K562 (cell line): Measurements from ENCODE around the gene URGCP. TPM values are rescaled to one million over a fixed set of nuclear protein-coding genes. Genes with fewer than 3 reads are reported as not detected.

ENCODE experiments used
- ATAC-seq: fragments of 200-7000 bp; cut with Tn5 transposase; 3 replicates; pipeline ENCODE4 v1.9.1; 2020; ENCODE audit warnings: moderate library complexity
- BruUV-seq: library from RNA; stranded (reverse); fragments of 400-500 nt; replicated peaks from 2 replicates; lab custom pipeline; 2021; lab: Mats Ljungman, UMichigan
- CTCF ChIA-PET: fragments of 300-600 bp; formaldehyde crosslinking; extraction: SDS; loops from one replicate; lab custom pipeline; 2021; ENCODE audit warnings: low intra/inter-chr PET ratio; lab: Yijun Ruan, JAX
- POLR2A ChIA-PET: fragments of 300-600, 350-650 bp; sonication (Branson Sonifier 250); formaldehyde crosslinking; extraction: SDS; loops from one replicate; lab custom pipeline; 2021; ENCODE audit warnings: antibody characterized with exemption, inconsistent platforms; lab: Yijun Ruan, JAX
- DNase-seq, 4 experiments: peaks; one replicate each; pipeline versions ENCODE4 v3.0.0 to v3.0.0-alpha.2; 2011 to 2018; ENCODE audit warnings: low spot score in 3 of 4, mixed read lengths in 3 of 4; ENCODE audit errors: extremely low read depth in 1 of 4
- FAIRE-seq: peaks from 2 replicates; lab custom pipeline; 2011; peaks lifted over from hg19 to GRCh38; lab: Jason Lieb, UNC
- H2AFZ ChIP-seq: 2 replicates; pipeline ENCODE4 v1.6.0; 2011; ENCODE audit warnings: low read depth, low read length, control low read depth, inconsistent platforms
- H3K27ac ChIP-seq: fragments of 200-600 bp; 3 replicates; pipeline ENCODE4 v1.8.0; 2011; ENCODE audit warnings: low read depth, mild to moderate bottlenecking, control low read depth, inconsistent platforms, low read length, moderate library complexity, mixed read lengths; ENCODE audit errors: extremely low read depth
- H3K27me3 ChIP-seq, 2 experiments: fragments of 300-600 bp in 1 of 2; 2 replicates in 1 of 2; 3 replicates in 1 of 2; pipeline versions ENCODE4 v1.6.0 to v1.8.0; 2011; ENCODE audit warnings: inconsistent platforms in 2 of 2, low read length in 2 of 2, mild to moderate bottlenecking in 1 of 2, mixed read lengths in 1 of 2, moderate library complexity in 1 of 2; ENCODE audit not compliant: control insufficient read depth in 2 of 2, insufficient read depth in 2 of 2
- H3K36me3 ChIP-seq: fragments of 300-600 bp; 3 replicates; pipeline ENCODE4 v1.8.0; 2011; ENCODE audit warnings: mild to moderate bottlenecking, low read length, inconsistent platforms; ENCODE audit not compliant: control insufficient read depth, insufficient read depth
- H3K4me1 ChIP-seq, 2 experiments: fragments of 200-600 bp in 1 of 2; replicated peaks in 1 of 2; 2 replicates in 1 of 2; 3 replicates in 1 of 2; pipeline versions ENCODE4 v1.5.1 to v1.8.0; 2011; ENCODE audit warnings: inconsistent platforms in 2 of 2, low read length in 2 of 2, mild to moderate bottlenecking in 1 of 2, mixed read lengths in 1 of 2, moderate library complexity in 1 of 2; ENCODE audit not compliant: control insufficient read depth in 2 of 2, insufficient read depth in 2 of 2
- H3K4me2 ChIP-seq: 2 replicates; pipeline ENCODE4 v1.6.1; 2011; ENCODE audit warnings: low read length, control low read depth, inconsistent platforms, mixed read lengths; ENCODE audit not compliant: insufficient read depth
- H3K4me3 ChIP-seq: fragments of 200-600 bp; sonication (generic), shearing (Covaris generic); 2 replicates; pipeline ENCODE4 v1.5.1; 2016; ENCODE audit warnings: control low read depth, inconsistent platforms
- H3K79me2 ChIP-seq: fragments of 200-600 bp; 3 replicates; pipeline ENCODE4 v1.8.0; 2011; ENCODE audit warnings: low read length, inconsistent platforms; ENCODE audit not compliant: control insufficient read depth, insufficient read depth
- H3K9ac ChIP-seq, 2 experiments: 2 replicates each; pipeline versions ENCODE4 v1.6.0 to v1.6.1; 2011; ENCODE audit warnings: low read depth in 2 of 2, low read length in 2 of 2, control low read depth in 1 of 2, inconsistent platforms in 1 of 2, mild to moderate bottlenecking in 1 of 2, mixed read lengths in 1 of 2; ENCODE audit not compliant: insufficient read depth in 1 of 2
- H3K9me1 ChIP-seq: one replicate; pipeline ENCODE4 v1.6.0; 2011; ENCODE audit warnings: inconsistent platforms, mild to moderate bottlenecking, low read length, moderate library complexity; ENCODE audit not compliant: control insufficient read depth, insufficient read depth
- H3K9me3 ChIP-seq: replicated peaks from 2 replicates; pipeline ENCODE4 v1.5.1; 2011; ENCODE audit warnings: low read depth, low read length, inconsistent platforms; ENCODE audit not compliant: control insufficient read depth, insufficient read depth
- H4K20me1 ChIP-seq: replicated peaks from 2 replicates; pipeline ENCODE4 v1.6.1; 2011; ENCODE audit warnings: low read length, inconsistent platforms, mixed read lengths; ENCODE audit not compliant: control insufficient read depth, insufficient read depth
- DLX4 ChIP-seq: fragments of 250-450 bp; sonication (Bioruptor Pico); IDR thresholded peaks from 2 replicates; pipeline ENCODE4 v1.6.1; 2021; ENCODE audit warnings: mild to moderate bottlenecking
- E2F8 ChIP-seq: fragments of 450-650 bp; IDR thresholded peaks from 2 replicates; pipeline ENCODE4 v1.7.1; 2018; ENCODE audit warnings: mild to moderate bottlenecking, low read depth; ENCODE audit not compliant: partially characterized antibody
- EHMT2 ChIP-seq: fragments of 450-650 bp; IDR thresholded peaks from 2 replicates; pipeline ENCODE4 v1.6.1; 2018; ENCODE audit warnings: antibody characterized with exemption
- NR1H2 ChIP-seq: sonication (generic); formaldehyde crosslinking; IDR thresholded peaks from 2 replicates; pipeline ENCODE4 v1.4.0; 2020; ENCODE audit warnings: mild to moderate bottlenecking, missing genetic modification reagents
- SUPT5H ChIP-seq: fragments of 450-650 bp; IDR thresholded peaks from 2 replicates; pipeline ENCODE4 v1.6.1; 2016
- ZNF212 ChIP-seq: fragments of 450-650 bp; formaldehyde crosslinking; IDR thresholded peaks from 2 replicates; pipeline ENCODE4 v1.4.0; 2020; ENCODE audit warnings: mild to moderate bottlenecking
- ZNF41 ChIP-seq: fragments of 250-450 bp; sonication (Bioruptor Pico); conservative IDR thresholded peaks from 2 replicates; pipeline ENCODE4 v1.4.0; 2020; ENCODE audit warnings: mild to moderate bottlenecking
- ZNF740 ChIP-seq, 3 experiments: fragments of 200-800 bp in 1 of 3; sonication (Bioruptor generic) in 1 of 3; sonication (generic) in 1 of 3; formaldehyde crosslinking in 1 of 3; IDR thresholded peaks; 2 replicates each; pipeline versions ENCODE4 v1.6.1 to v1.8.0; 2016 to 2022; ENCODE audit warnings: mild to moderate bottlenecking in 2 of 3, missing compliant biosample characterization in 2 of 3, missing genetic modification characterization in 2 of 3, missing genetic modification reagents in 1 of 3
- WGBS: fragments of 100-300 bp; shearing (Covaris generic); methylation state at CpG from one replicate; pipeline ENCODE4 v1.1.6; 2016; ENCODE audit warnings: low coverage, mixed read lengths; ENCODE audit not compliant: insufficient coverage; ENCODE audit errors: missing lambda C conversion rate; 5-methylcytosine and 5-hydroxymethylcytosine counted together
- in situ Hi-C: fragments of 300-500 bp; cut with MboI; formaldehyde crosslinking; loops from 4 replicates; pipeline ENCODE4 v1.15.0; 2018; ENCODE audit warnings: inconsistent platforms, mixed read lengths
- intact Hi-C: fragments of 100-400 bp; cut with micrococcal nuclease; formaldehyde crosslinking; loops from 2 replicates; pipeline ENCODE4 v1.14.2; 2022
- polyA plus RNA-seq, 8 experiments: library from polyadenylated mRNA; depleted of rRNA in 4 of 8; stranded (reverse) in 5 of 8; unstranded in 3 of 8; fragments of >200 nt; fragmentation: Nextera tagmentation in 2 of 8; fragmentation: Illumina TruSeq in 1 of 8; extraction: Ambion mirVana in 2 of 8; extraction: Trizol in 1 of 8; gene quantifications; 2 replicates each; pipeline versions ENCODE4 v1.2.1 to v1.2.3, GENCODE V29; 2011 to 2014; ENCODE audit warnings: inconsistent platforms in 1 of 8, missing spikeins in 1 of 8
- total RNA-seq, 7 experiments: library from RNA; depleted of rRNA in 6 of 7; stranded (reverse); fragments of >200 nt in 6 of 7; fragmentation: Illumina TruSeq in 2 of 7; extraction: Trizol in 2 of 7; gene quantifications; 2 replicates each; pipeline versions ENCODE4 v1.2.1 to v1.2.3, GENCODE V29; 2011 to 2021; ENCODE audit warnings: low replicate concordance in 1 of 7

Gene URGCP
- total and polyA plus RNA-seq, 9 of the 15 experiments (the other 6 are each of a cell fraction or from before 2014, with no cell fraction given) = 1.7 to 25.8 (median 12.5) TPM

GRCh38 chr7:43933902-43934560 lies 27.6 kb upstream of the URGCP start (continued):
- no peak for TF ChIP-seq E2F8
- TF ChIP-seq EHMT2 = no peak

- Histone ChIP-seq H3K79me2 (no peaks in the 10 kb centered on the region; the same call in 2 of the 3 replicates), H3K9ac (0 out of 4 replicates have a peak overlapping the region, but pooled peaks of 1 of the 2 experiments have one; percentile 27), H3K27ac (no peak overlapping the region)
- FAIRE-seq = no peak
- 79% methylated on average over 6 of the region's 7 CpGs for WGBS
- intact Hi-C loops = no loop called here
- POLR2A ChIA-PET = no interaction called here
- no peak for DNase-seq
- TF ChIP-seq ZNF212 (CRISPR knock-in tag) (no peak), SUPT5H (no peak), ZNF41 (CRISPR knock-in tag) (no peak), DLX4 (CRISPR knock-in tag) (no peak), NR1H2 (no peak), ZNF740 (CRISPR knock-in tag; IDR thresholded peaks at IDR 0.05) (no peak), ZNF740 (tag; IDR thresholded peaks at IDR 0.05) (peak in 1 of 2 experiments; percentile 61; a peak in 1 of 4 replicates)
- TF ChIP-seq, all 486 proteins: peak for 1
- no TSS peak for BruUV-seq
- Histone ChIP-seq H2AFZ (no peak overlapping the region), H3K36me3 (no peaks in the 10 kb centered on the region), H4K20me1 (no peaks in the 10 kb centered on the region), H3K9me1 (no peaks in the 10 kb centered on the region), H3K4me2 (no peak overlapping the region), H3K9me3 (no peaks in the 10 kb centered on the region; the same call in 1 of the 2 replicates), H3K4me1 (peaks cover 11 to 12% of the 10 kb centered on the region in 2 experiments; a peak in 4 of 5 replicates), H3K27me3 (no peaks in the 10 kb centered on the region), H3K4me3 (no peak overlapping the region)
- in situ Hi-C loops = no loop called here
- no peak for ATAC-seq
- CTCF ChIA-PET = no interaction called here
Measured at GRCh38 chr7:43931346-43931745, 24.9 kb upstream of the URGCP start.
